NCI-H1436 (cell line): Measurements from ENCODE around the gene ZDHHC1.
"Not testable (repeated sequence)": the region's sequence is repeated elsewhere in the genome, so short reads cannot be mapped to it uniquely, and the experiment has no call there.

ENCODE experiments used
- DNase-seq: peaks from one replicate; lab custom pipeline; 2025; lab: John Stamatoyannopoulos, UW

The ZDHHC1 gene

DNA sequence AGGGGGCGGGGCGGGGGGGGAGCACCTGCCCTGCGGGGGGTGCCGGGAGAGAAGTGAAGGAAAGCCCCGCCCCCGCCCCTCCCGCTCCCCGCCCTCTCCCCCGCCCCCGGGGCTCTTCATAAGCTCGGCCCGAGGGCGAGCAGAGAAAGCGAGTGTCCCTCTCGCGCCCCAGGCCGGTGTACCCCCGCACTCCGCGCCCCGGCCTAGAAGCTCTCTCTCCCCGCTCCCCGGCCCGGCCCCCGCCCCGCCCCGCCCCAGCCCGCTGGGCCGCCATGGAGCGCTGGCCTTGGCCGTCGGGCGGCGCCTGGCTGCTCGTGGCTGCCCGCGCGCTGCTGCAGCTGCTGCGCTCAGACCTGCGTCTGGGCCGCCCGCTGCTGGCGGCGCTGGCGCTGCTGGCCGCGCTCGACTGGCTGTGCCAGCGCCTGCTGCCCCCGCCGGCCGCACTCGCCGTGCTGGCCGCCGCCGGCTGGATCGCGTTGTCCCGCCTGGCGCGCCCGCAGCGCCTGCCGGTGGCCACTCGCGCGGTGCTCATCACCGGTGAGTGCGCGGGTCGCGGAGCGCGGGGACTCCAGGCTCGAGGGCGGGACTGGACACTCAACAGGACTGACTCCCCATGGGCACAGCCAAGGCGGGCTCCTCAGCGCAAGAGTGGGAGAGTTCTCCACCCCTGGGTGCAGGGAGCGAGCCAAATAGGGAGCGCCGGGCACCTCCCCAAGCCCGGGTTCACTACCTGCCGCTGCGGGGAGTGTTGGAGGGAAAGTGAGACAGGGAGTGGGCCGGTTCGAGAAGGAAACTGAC, 14.9 kb upstream of the ZDHHC1 start, which contains the start of gene HSD11B2:
Gene HSD11B2 (plus strand): TSS at position 145 of the 798 bp plus-strand sequence. CDS start 128 bp downstream, at position 273.
- no peak for DNase-seq

DNA sequence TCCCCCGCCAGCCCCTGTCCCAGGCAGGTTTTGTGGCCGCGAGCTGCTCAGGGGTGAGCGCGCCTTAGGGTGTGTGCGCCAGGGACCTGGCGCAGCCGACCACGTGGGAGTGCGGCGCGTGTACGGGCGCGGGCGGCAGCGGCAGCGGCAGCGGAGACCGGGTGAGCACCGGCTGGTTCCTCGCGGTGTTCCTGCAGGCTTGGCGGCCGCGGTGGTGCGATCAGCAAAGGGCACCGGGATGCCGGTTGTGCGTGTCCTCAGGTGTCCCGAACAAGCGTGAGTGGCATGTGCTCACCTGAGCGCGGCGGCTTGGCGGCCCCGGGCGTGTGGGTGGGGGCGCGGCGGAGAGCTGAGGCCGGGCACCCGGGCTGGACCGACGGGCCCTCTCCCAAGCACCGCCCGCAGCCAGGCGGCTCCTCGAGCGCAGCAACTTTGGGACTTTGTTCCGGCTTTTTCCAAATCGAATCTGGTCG, 14.3 kb upstream of the ZDHHC1 start:
- no peak for DNase-seq

GRCh38 chr16:67429799-67430503, 13.7 kb upstream of the ZDHHC1 start:
- DNase-seq, result no peak

- DNase-seq, result no peak
Observed at GRCh38 chr16:67429053-67429798, 12.9 kb upstream of the ZDHHC1 start.

GRCh38 chr16:67428146-67428731, 12.0 kb upstream of the ZDHHC1 start:
- DNase-seq, result peak; percentile 72

GRCh38 chr16:67426950-67427349, 10.7 kb upstream of the ZDHHC1 start:
- DNase-seq, result no peak

DNA sequence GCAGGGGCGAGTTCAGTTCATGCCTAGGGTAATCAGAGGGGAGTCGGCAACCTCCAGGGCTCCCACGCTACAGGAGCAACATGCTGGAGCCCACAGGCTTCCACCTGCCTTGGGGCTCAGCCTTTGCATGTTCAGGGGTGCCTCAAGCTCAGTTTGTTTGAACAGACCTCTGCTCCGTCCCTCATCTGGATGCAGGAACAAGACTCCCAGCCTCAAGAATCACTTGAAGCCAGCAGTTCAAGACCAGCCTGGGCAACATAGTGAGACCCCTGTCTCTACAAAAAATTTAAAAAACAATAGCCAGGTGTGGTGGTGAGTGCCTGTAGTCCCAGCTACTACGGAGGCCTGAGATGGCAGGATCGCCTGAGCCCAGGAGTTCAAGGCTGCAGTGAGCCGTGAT, 9.7 kb upstream of the ZDHHC1 start:
- no peak for DNase-seq

GRCh38 chr16:67425580-67425979, 9.3 kb upstream of the ZDHHC1 start:
- DNase-seq, result no peak

- no peak for DNase-seq
Observed at GRCh38 chr16:67425061-67425460, 8.8 kb upstream of the ZDHHC1 start.

DNA sequence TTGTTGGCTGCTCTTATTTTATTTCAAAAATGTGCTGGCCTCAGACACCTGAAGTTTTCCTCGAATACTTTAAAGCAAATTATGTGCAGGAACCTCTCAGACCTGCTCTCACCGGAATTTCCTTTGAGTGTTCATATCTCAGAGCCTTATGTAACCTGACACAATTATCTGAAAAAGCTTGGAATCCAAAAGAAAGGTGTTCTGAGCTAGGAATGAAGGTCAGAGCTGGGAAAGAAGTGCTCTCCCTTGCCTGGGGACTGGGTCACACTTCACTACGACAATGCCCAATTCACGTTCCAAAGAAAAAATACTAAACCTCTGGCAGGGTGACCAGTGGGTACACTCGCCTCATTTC, 8.0 kb upstream of the ZDHHC1 start:
- no peak for DNase-seq

DNA sequence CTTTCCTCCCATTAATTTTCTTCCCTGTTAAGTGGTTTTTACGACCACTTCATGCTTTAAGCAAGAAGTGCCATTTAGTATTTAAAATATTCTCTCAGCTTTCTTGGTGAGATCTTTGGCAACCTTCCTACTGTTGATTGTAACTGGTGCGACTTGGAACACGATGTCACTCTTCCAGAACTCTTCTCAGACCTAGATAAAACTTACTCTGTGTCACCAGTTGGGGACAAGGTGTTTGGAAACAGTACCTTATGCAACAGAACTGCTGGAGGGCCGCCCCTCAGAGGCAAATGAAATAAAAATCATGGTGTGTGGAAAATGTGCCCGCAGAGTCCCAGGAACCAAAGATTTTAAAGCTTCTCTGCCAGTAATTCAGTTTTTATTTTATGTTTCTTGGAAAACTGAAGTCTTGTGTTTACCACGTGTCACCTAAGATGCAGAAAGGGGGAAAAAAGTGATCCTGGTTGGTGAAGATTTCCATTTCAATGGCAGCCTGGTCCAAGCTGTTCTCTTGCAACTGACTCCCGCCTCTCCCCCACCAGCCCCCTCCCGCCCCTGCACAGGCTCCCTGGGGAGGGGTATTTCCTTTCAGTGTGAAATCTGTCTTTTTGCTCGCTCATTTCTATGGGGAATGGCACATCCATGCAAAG, 7.5 kb upstream of the ZDHHC1 start:
- no peak for DNase-seq

GRCh38 chr16:67423015-67423414, 6.7 kb upstream of the ZDHHC1 start:
- DNase-seq, result no peak

GRCh38 chr16:67421030-67421429, 4.8 kb upstream of the ZDHHC1 start:
- DNase-seq, result no peak

DNA sequence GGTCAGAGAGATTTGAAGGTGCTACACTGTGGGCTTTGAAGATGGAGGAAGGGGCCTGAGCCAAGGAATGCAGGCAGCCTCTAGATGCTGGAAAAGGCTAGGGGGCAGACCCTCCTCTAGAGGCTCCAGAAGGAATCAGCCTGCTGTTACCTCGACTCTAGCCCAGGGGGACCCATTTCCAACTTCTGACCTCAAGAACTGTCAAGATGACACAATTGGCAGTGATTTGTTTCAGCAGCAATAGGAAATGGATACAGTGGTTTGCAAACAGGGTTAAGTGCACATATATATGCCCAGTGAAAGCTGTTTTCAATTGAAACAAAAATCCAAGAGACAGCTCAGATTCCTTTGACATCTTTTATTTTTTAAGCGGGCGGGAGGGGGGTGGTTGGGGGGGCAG, 3.7 kb upstream of the ZDHHC1 start:
- DNase-seq, result no peak

GRCh38 chr16:67419502-67419901, 3.2 kb upstream of the ZDHHC1 start:
- no peak for DNase-seq

DNA sequence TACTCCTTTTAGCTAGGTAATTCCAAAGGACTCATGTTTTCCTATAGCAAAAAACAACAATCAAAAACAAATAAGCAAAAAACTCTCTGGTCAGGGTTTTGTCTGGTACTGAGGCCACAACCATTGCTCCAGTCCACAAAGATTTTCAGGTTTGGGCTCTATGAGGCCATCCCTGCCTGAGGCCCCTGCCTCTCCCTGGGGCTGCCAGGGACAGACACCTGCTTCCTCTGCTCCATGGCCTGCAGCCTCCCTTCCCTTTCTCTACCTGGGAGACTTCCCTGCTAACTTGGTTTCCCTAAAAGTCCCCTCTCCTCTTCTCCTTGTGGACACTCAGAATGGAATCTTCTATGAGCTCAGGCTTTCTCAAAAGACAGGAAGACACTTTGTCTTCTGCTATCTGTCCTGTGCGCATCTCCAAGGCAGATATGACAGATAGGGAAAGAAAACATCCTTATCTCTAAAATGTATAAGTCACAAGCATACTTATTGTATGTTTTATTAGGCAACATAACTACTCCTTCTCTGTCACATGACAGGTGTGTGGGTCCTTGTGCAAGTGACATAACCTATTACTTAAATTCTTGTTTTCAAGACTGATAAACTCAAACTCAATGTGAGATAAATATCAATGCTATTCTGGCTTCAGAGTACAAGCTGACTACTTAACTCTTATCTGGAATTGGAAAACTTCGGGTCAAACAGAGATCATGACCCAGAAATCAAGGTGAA, 1.2 kb upstream of the ZDHHC1 start:
- no peak for DNase-seq

GRCh38 chr16:67415421-67415820, 856 bp downstream of the ZDHHC1 start:
- DNase-seq, result not testable (repeated sequence)

DNA sequence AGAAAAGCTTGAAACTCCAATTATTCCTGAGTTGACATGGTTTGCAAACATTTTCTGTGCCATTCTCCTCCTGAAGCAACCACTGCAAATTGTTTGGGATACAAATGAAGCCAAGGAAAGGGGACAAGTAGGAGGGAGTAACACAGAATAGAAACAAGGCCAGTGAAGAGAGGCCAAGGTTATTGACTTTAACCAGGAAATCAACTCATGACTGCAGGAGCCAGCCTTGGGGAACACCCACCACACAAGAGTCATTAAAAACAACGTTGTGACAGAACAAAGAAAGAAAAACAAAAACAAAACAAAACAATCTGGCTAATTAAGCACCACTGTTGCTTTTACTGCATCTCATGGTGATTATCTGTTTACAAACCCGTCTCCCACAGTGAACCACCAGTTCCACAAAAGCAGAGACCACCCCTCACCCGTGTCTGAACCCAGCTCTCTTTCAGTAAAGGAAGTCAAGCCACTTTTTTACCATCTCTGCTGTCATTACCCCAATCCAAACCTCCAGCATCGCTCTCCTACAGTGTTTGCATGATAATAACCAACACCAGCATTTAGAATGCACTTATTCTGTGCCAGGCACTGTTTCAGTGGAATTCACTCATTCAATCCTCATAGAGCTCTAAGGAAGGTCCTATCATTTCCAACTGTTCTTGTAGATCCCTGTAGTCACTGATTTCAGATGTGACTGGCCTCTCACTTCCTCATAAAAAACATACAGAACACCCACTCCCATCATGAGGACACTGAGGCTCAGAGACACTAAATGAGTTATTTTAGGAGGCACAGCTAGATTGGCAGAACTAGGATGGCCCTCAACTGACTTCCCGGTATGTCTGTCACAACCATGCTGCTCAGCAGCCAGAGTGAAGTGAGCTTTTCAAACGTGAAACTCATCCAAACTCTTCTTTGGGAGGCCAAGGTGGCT, 2.0 kb downstream of the ZDHHC1 start:
- no peak for DNase-seq

- no peak for DNase-seq
Observed at GRCh38 chr16:67412294-67412693, 4.0 kb downstream of the ZDHHC1 start.

DNA sequence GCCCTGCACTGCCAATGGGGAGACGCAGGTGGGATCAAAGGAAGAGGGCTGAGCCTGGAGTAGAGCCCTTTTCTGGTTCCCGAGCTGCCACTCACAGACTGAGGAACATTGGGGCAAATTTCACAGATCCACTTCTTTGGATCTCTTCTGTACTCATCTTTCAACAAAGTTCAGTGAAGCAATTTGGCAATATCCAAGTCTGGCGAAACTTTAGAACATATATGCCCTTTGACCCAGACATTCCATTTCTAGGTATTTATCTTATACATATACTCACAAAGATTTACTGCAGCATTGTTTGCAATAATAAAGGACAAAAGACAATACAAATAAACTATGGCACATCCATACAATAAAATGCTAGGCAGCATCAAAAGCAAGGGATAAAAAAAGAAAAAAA, 4.9 kb downstream of the ZDHHC1 start:
- no peak for DNase-seq
